ENCODE measurements around the gene STPG3.

STPG3 gene

GRCh38 chr9:137266585-137267453 lies 15.7 kb downstream of the STPG3 start:
- H3K27ac ChIP-seq: peak overlapping the region; percentile 98

GRCh38 chr9:137267933-137268355 lies 16.9 kb downstream of the STPG3 start:
- H3K27ac ChIP-seq: peak overlapping the region; percentile 98
- no peak for TF ChIP-seq ZFX (IDR thresholded peaks at IDR 0.05; ENCODE audit: borderline replicate concordance)

More at GRCh38 chr9:137266585-137267453, 15.7 kb downstream of the STPG3 start:
- no peak for TF ChIP-seq ZFX (IDR thresholded peaks at IDR 0.05; ENCODE audit: borderline replicate concordance)
- no peak for TF ChIP-seq CTCF (IDR thresholded peaks at IDR 0.05)

- H3K27ac ChIP-seq: peak overlapping the region; percentile 98
- no peak for TF ChIP-seq ZFX (IDR thresholded peaks at IDR 0.05; ENCODE audit: borderline replicate concordance)
- TF ChIP-seq CTCF (IDR thresholded peaks at IDR 0.05): no peak
Observed at GRCh38 chr9:137268538-137269201, 17.6 kb downstream of the STPG3 start.

- H3K27ac ChIP-seq: peak overlapping the region; percentile 98
Observed at GRCh38 chr9:137269231-137269772, 18.2 kb downstream of the STPG3 start.

GRCh38 chr9:137270929-137271695 lies 20.0 kb downstream of the STPG3 start:
- peak overlapping the region; percentile 98 for H3K27ac ChIP-seq
- TF ChIP-seq ZFX (IDR thresholded peaks at IDR 0.05; ENCODE audit: borderline replicate concordance) (no peak), CTCF (IDR thresholded peaks at IDR 0.05) (no peak)

More at GRCh38 chr9:137269231-137269772, 18.2 kb downstream of the STPG3 start:
- no peak for TF ChIP-seq ZFX (IDR thresholded peaks at IDR 0.05; ENCODE audit: borderline replicate concordance)
- TF ChIP-seq CTCF (IDR thresholded peaks at IDR 0.05): no peak

- peak overlapping the region; percentile 98 for H3K27ac ChIP-seq
- no peak for TF ChIP-seq CTCF (IDR thresholded peaks at IDR 0.05)
- no peak for TF ChIP-seq ZFX (IDR thresholded peaks at IDR 0.05; ENCODE audit: borderline replicate concordance)
Observed at GRCh38 chr9:137271696-137272076, 20.6 kb downstream of the STPG3 start.
